Epithelial cell of prostate (primary cell): ENCODE measurements around the gene TUBB3.
"Not testable (repeated sequence)": the region's sequence is repeated elsewhere in the genome, so short reads cannot be mapped to it uniquely, and the experiment has no call there.

ENCODE experiments used
- DNase-seq: peaks from one replicate; pipeline ENCODE4 v3.0.0-alpha.2; 2011; ENCODE audit warnings: low read depth, low spot score
- H3K27ac ChIP-seq: fragments of 450-650 bp; 2 replicates; pipeline ENCODE4 v1.5.1; 2017; ENCODE audit warnings: mild to moderate bottlenecking

TUBB3 gene

GRCh38 chr16:89922884-89923639 lies at the start of gene TUBB3:
Gene TUBB3 (plus strand): TSS chr16:89923342. CDS start chr16:89923402, 60 bp downstream.
- peak within 1 kb of the TSS; percentile 88 for H3K27ac ChIP-seq
- no peak for DNase-seq

GRCh38 chr16:89873972-89874689 lies 49.0 kb upstream of the TUBB3 start:
- DNase-seq = peak; percentile 70
- peak overlapping the region; percentile 97 for H3K27ac ChIP-seq

DNA sequence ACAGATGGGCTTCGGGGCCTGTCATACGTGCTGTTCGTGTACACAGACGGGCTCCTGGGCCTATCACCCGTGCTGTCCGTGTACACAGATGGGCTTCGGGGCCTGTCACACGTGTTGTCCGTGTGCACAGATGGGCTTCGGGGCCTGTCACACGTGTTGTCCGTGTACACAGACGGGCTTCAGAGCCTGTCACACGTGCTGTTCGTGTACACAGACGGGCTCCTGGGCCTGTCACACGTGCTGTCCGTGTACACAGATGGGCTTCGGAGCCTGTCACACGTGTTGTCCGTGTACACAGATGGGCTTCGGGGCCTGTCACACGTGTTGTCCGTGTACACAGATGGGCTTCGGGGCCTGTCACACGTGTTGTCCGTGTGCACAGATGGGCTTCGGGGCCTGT lies 44.0 kb upstream of the TUBB3 start:
- not testable (repeated sequence) for DNase-seq, H3K27ac ChIP-seq

DNA sequence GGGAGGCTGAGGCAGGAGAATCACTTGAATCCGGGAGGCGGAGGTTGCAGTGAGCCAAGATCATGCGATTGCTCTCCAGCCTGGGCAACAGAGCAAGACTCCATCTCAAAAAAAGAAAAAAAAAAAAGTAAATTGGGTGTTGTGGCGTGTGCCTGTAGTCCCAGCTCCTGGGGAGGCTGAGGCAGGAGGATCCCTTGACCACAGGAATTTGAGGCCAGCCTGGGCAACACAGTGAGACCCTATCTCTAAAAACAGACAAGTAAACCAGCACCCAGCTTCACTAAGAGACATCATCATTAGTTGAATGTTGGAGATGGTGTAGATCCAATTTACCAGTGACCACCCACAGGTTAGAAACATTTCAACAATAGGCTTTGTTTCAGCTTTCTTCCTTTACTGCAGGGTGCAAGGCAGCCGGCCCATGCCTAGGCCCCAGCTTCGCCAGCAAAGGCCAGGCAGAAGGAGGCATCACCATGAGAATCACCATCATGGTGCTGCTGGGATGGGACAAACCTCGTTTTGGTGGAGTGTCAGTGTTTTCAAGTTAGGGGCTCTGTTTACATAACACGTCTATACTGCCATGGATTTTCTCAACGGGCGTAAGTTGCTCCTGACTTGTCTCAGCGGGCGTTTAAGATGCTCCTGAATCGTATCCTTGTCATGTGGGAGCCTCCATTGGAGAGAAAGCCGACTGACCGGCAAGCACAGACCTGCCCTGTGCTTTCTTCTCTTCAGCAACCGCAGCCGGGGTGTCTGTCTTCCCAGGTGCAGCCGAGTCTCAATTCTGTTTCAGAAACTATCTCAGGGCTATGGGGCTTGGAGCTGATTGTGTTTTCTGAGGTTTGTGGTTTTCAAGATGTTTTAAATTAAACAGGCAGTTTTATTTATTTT lies 42.4 kb upstream of the TUBB3 start:
- DNase-seq = peak; percentile 52
- peak overlapping the region; percentile 39 for H3K27ac ChIP-seq

DNA sequence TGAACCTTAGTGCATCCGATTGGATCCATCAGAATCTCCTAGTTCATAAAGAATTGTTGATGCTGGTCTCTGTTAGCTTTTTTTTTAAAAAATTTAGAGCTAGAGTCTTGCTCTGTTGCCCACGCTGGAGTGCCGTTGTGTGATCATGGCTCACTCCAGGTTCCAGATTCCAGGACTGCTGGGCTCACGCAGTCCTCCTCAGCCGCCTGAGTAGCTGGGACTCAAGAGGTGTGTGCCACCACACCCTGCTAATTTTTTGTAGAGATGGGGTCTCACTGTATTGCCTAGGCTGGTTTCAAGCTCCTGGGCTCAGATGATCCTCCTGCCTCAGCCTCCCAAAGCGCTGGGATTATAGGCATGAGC lies 41.8 kb upstream of the TUBB3 start:
- H3K27ac ChIP-seq = peak overlapping the region; percentile 39
- DNase-seq = no peak

DNA sequence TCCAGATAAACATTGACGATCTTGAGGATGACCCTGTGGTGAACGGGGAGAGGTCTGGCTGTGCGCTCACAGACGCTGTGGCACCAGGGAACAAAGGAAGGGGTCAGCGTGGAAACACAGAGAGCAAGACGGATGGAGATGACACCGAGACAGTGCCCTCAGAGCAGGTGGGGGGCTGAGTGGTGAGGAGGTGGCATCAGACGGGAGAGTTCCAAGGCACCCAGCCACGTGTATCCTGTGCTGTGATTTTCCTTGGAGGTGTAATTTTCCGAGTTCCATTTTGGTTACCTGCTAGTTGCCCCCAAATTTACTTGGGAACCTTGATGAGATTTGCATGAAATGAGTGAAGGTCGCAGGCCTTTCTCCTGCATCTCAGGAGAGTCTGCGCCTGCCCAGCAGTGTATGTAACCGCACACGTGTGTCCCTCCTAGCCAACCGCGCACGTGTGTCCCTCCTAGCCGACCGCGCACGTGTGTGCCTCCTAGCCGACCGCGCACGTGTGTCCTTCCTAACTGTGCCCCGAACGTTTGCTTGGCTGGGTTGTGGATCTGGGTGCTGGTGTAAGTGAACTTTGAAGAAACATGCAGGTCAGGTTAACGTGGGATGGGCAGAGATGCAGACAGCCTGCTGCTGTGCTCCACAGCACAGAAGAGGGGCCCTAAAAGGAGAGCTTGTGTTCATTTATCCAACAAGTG lies 39.6 kb upstream of the TUBB3 start:
- no peak overlapping the region for H3K27ac ChIP-seq
- no peak for DNase-seq

DNA sequence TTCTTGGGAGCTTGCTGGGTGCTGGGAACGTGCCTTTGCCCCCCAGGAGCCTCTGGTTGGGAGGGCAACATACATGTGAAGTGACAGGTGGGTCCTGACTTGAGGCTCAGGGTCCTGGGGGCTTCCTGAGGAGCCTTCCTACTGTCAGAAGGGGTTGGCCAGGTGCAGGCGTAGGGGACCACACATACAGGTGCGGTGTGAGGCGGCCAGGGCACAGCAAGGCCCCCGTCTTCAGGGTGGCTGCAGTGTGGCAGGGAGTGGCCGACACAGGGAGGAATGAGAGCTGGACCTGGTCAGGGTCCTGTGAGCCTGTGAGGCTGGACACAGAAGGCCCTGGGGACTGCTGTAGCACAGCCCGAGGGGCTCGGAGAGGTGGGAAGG lies 39.1 kb upstream of the TUBB3 start:
- DNase-seq = no peak
- no peak overlapping the region for H3K27ac ChIP-seq

DNA sequence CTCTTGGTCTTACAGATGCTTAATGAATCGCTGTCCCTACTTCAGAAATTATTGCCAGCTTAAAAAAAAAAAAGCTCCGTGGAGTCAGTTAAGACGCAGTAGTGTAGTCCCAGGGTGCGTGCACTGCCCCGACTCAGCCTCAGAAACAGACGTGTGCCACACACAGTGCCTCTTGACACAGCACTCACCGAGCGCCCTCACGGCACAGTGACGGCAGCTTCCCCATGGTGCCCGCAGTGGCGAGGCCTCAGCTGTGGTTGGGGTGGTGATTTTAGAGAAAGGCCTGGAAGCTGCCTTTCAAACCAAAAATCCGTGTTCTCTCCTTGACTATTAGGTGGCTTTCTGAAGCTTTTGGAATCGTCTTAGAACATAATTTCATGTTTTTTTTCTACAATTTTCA lies 35.9 kb upstream of the TUBB3 start:
- no peak overlapping the region for H3K27ac ChIP-seq
- DNase-seq = no peak

DNA sequence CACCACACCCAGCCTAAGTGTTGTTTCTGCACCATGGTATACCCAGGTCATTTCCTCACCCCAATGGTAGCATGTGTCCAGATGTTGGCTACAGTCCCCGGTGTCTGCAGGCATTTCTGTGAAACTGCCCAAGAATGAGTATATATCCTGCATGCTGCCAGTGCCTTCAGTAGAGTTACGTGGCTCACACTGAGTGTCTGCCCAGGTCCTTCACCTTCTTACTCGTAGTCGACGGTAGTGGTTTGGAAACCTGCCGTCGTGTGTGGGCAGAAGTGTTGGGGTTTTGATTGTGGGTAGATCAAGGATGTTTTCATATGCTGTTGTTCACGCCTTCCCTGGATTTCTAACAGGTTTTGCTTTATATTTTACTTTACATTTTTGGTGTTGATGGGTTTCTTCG lies 32.9 kb upstream of the TUBB3 start:
- H3K27ac ChIP-seq = no peak overlapping the region
- DNase-seq = no peak

DNA sequence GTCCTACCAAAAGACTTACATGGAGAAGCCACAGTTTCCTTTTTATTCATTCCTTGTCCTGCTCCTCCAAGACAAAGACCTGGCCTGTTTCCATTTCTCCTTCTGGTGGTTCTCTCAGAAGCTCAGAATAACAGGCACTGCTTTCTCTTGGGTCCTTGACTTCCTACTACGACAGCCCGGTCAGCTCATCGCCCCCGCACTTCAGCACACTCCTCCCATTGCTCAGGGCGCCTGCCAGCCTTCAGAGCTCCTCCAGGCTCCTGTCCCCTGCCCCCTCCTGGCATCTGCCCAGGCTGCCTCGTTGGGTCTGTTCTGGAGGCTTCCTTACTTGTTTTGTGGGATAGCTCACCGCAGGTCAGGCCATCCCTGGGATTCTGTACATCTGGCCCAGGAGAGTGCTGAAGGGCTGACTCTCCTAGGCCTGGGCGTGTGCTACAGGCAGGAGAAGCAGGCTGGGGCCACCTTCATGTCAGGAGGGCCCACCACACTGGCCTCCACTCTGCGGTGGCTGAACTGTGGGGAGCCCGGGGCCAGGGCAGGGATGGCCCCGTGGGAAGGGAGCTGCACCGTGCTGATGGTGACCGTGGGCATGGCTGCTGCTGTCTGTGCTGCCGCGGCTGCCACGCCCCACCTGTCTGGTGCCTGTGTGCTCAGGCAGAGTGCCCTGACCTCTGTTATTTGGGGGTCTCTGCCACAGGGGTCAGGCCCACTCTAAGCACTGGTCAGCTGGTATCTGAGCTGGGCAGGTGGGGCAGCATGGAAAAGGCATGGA lies 32.1 kb upstream of the TUBB3 start:
- H3K27ac ChIP-seq = no peak overlapping the region
- DNase-seq = no peak

DNA sequence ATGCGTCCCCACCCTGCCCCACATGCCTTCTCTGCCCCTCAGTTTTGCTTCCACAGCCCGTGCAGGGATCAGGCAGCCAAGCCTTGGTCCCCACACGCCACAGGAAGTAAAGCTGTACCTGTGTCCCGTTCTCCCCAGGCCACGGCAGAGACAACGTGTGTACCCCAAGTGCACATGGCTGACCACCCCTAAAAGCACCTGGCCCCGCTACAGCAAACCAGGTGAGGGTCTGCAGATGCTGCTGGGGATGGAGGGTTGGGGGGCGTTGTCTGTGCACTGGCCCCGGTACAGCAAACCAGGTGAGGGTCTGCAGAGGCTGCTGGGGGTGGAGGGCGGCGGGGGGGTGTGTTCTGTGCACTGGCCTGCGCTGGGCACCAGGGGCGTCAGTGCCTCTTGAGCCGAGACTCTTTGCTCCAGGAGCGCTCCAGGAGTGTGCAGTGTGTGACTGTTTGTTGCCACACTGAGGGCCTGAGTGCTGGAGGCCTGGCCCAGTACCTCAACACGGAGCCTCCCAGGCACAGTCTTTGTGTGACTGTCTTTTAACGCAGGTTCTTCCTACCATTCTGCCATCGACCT lies 31.0 kb upstream of the TUBB3 start:
- H3K27ac ChIP-seq = no peak overlapping the region
- no peak for DNase-seq

DNA sequence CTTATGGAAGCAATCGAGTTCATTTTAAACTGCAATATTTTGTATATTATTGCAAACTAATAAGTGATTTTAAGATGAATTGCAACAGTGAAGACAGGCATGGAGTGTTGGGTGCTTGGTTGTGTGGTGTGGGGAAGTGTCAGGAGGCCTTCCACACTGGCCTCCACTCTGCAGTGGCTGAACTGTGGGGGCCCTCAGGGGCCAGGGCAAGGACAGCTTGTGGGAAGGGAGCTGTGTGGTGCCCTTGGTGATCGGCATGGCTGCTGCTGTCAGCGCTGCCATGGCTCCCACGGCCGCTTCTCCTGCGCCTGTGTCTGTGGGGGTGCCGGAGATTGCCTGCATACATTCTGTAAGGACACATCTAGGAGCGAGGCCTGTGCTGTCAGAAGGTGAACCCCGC lies 30.5 kb upstream of the TUBB3 start:
- no peak for DNase-seq
- H3K27ac ChIP-seq = no peak overlapping the region

DNA sequence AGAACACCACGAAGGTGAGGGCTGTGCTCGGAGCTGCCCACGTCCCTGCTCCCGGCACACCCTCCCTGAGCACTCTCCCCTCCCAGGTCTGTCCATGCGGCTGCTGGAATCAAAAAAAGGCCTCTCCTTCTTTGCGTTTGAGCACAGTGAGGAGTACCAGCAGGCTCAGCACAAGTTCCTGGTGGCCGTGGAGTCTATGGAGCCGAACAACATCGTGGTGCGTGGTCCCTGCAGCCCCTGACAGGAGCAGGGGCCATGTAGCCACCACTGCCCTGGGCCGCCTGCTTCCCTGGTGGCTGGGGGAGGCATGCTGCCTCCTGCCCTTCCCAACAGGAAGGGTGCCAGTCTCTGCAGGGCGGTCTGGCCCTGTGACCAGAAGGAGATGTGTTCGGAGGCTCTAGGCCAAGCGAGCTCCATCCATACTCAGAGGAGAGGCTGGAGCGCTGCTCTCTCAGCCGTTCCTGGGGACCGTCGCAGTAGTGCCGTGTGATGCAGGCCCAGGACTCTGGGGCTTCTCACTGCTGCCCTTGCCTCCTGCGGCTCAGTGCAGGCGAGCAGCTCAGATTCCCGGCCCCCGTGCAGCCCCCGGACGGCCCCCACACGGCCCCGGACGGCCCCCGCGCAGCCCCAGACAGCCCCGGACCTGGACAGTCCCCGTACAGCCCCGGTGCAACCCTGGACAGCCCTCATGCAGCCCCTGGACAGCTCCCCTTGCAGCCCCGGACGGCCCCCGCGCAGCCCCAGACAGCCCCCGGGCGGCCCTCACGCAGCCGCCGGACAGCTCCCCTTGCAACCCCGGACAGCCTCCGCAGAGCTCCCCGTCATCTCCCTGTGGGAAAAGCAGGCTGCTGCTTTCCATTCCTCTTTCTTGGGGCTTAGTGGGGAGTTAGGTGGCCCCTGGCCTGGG lies 29.2 kb upstream of the TUBB3 start:
- no peak for DNase-seq
- H3K27ac ChIP-seq = no peak overlapping the region

- DNase-seq = no peak
- no peak overlapping the region for H3K27ac ChIP-seq
Measured at GRCh38 chr16:89895482-89896250, 27.5 kb upstream of the TUBB3 start.

DNA sequence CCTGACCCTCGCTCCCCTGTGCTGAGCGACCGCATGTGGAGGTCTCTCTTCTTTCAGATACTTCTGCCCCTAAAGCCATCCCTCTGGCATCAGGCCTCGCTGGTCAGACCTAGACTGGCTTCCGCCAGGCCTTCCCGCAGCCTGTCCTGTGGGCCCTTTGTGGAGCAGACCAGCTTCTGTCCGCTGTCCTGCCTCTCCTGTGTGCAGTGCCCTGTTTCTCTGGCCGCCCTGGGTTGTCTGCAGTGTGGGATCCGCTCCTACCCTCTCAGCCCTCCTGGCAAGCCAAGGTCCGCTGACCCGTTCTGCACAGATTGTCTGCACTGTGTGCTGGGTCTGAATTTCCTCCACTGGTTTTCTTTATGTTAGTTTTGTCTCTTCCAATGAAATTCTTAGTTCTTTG lies 25.9 kb upstream of the TUBB3 start:
- H3K27ac ChIP-seq = no peak overlapping the region
- no peak for DNase-seq

DNA sequence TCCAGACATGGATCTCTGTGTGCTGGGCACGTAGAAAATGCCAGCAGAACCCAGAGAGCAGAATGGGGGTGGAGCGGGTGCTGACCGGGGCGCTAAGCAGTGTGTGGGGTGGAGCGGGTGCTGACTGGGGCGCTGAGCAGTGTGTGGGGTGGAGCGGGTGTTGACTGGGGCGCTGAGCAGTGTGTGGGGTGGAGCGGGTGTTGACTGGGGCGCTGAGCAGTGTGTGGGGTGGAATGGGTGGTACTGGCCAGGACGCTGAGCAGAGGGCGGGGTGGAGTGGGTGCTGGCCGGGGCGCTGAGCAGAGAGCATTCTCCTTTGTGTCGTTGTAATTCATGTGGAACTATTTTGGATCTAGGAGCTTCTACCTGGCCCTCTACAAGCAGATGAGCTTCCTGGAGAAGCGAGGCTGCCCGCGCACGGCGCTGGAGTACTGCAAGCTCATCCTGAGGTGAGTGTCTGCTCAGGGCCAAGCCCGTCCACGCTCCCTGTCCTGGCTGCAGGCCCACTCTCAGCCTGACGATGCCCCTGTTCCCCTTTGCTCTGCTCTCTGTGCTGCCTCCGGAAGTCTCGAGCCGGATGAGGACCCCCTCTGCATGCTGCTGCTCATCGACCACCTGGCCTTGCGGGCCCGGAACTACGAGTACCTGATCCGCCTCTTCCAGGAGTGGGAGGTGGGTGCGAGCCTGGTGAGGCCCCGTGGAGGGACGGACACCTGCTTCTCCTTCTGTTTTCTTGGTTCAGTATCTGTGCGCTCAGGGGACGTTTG lies 24.8 kb upstream of the TUBB3 start:
- H3K27ac ChIP-seq = no peak overlapping the region
- no peak for DNase-seq
